Suprapubic skin (tissue), 4 donors: ENCODE measurements around the gene GAS7. TPM values are rescaled to one million over a fixed set of nuclear protein-coding genes. Genes with fewer than 3 reads are reported as not detected.

ENCODE experiments used
- DNase-seq, 2 donors: peaks; one replicate each; pipeline ENCODE4 v3.0.0-alpha.2; 2019; ENCODE audit warnings: low spot score in 2 of 2
- H3K27ac ChIP-seq: fragments of 200-600 bp; sonication (generic); one replicate; pipeline ENCODE4 v1.5.1; 2019
- H3K27me3 ChIP-seq: fragments of 200-600 bp; sonication (generic); one replicate; pipeline ENCODE4 v1.5.1; 2019
- H3K36me3 ChIP-seq: fragments of 200-600 bp; sonication (generic); one replicate; pipeline ENCODE4 v1.5.1; 2019
- H3K4me1 ChIP-seq: fragments of 200-600 bp; sonication (generic); one replicate; pipeline ENCODE4 v1.5.1; 2019
- H3K4me3 ChIP-seq: fragments of 200-600 bp; sonication (generic); one replicate; pipeline ENCODE4 v1.5.1; 2019; ENCODE audit warnings: mild to moderate bottlenecking
- H3K9me3 ChIP-seq: fragments of 200-600 bp; sonication (generic); one replicate; pipeline ENCODE4 v1.5.1; 2019
- CTCF ChIP-seq, 2 donors: fragments of 200-600 bp in 1 of 2; fragments of 450-650 bp in 1 of 2; sonication (generic) in 1 of 2; IDR thresholded peaks; one replicate each; pipeline ENCODE4 v1.5.1; 2016 to 2019; ENCODE audit warnings: antibody characterized with exemption in 2 of 2, mild to moderate bottlenecking in 1 of 2, moderate library complexity in 1 of 2
- EP300 ChIP-seq: sonication (generic); formaldehyde crosslinking; IDR thresholded peaks from one replicate; pipeline ENCODE4 v1.6.1; 2017; ENCODE audit warnings: antibody characterized with exemption
- POLR2A ChIP-seq, 2 donors: fragments of 450-650 bp; IDR thresholded peaks; one replicate each; pipeline ENCODE4 v1.6.1; 2017; ENCODE audit warnings: antibody characterized with exemption in 2 of 2, mild to moderate bottlenecking in 2 of 2, moderate library complexity in 2 of 2
- POLR2AphosphoS5 ChIP-seq, 3 donors: sonication (generic); formaldehyde crosslinking; IDR thresholded peaks; one replicate each; pipeline ENCODE4 v1.6.1; 2017; ENCODE audit warnings: antibody characterized with exemption in 3 of 3
- whole genome bisulfite sequencing: methylation state at CpG from one replicate; pipeline ENCODE4 v1.1.5; 2018; 5-methylcytosine and 5-hydroxymethylcytosine counted together
- total RNA-seq, 4 donors: library from RNA; depleted of rRNA; stranded (reverse); fragments of >200 nt; gene quantifications; one replicate each; pipeline ENCODE4 v1.1.0, GENCODE V29; 2016

The GAS7 gene
- total RNA-seq, 4 donors from 2014 or later: 45.7 to 106 (median 74.2) TPM

GRCh38 chr17:9994761-9995160, 203.6 kb downstream of the GAS7 start:
- no peaks in the 10 kb centered on the region for H3K36me3 ChIP-seq

GRCh38 chr17:9991796-9992195, 206.6 kb downstream of the GAS7 start:
- 91% methylated on average over 6 of the region's 7 CpGs for WGBS
- peak in 1 of 2 donors; percentile 41 for DNase-seq
- Histone ChIP-seq H3K36me3 (no peaks in the 10 kb centered on the region), H3K4me1 (peaks cover 10% of the 10 kb centered on the region), H3K9me3 (no peaks in the 10 kb centered on the region), H3K4me3 (no peak overlapping the region), H3K27ac (no peak overlapping the region), H3K27me3 (no peaks in the 10 kb centered on the region)
- no peak for TF ChIP-seq POLR2A (IDR thresholded peaks at IDR 0.05)
- no peak for TF ChIP-seq EP300
- no peak for TF ChIP-seq CTCF (IDR thresholded peaks at IDR 0.05)
- TF ChIP-seq POLR2AphosphoS5 (IDR thresholded peaks at IDR 0.05): no peak

More at GRCh38 chr17:9994761-9995160, 203.6 kb downstream of the GAS7 start:
- Histone ChIP-seq H3K4me3 (no peak overlapping the region), H3K4me1 (peaks cover 4% of the 10 kb centered on the region), H3K27ac (no peak overlapping the region), H3K9me3 (no peaks in the 10 kb centered on the region), H3K27me3 (no peaks in the 10 kb centered on the region)
- no peak for DNase-seq
- WGBS: 68% methylated on average over 4 of the region's 4 CpGs
- TF ChIP-seq POLR2A (IDR thresholded peaks at IDR 0.05) (no peak), EP300 (no peak), POLR2AphosphoS5 (IDR thresholded peaks at IDR 0.05) (no peak), CTCF (IDR thresholded peaks at IDR 0.05) (no peak)

- TF ChIP-seq EP300: no peak
- no peak for TF ChIP-seq POLR2AphosphoS5 (IDR thresholded peaks at IDR 0.05)
- TF ChIP-seq CTCF (IDR thresholded peaks at IDR 0.05): no peak
- TF ChIP-seq POLR2A (IDR thresholded peaks at IDR 0.05): no peak
- WGBS: 100% methylated on average over 1 of the region's 7 CpGs
- Histone ChIP-seq H3K4me1 (peaks cover 10% of the 10 kb centered on the region), H3K9me3 (no peaks in the 10 kb centered on the region), H3K27ac (peak overlapping the region; percentile 5), H3K27me3 (no peaks in the 10 kb centered on the region), H3K4me3 (no peak overlapping the region), H3K36me3 (no peaks in the 10 kb centered on the region)
- DNase-seq: peak in 1 of 2 donors; percentile 27
These were observed 207.1 kb downstream of the GAS7 start for GRCh38 chr17:9991351-9991750.

GRCh38 chr17:9987779-9988585, 210.4 kb downstream of the GAS7 start:
- Histone ChIP-seq H3K4me3 (no peak overlapping the region), H3K27me3 (no peaks in the 10 kb centered on the region), H3K27ac (no peak overlapping the region), H3K4me1 (peaks cover 10% of the 10 kb centered on the region), H3K36me3 (no peaks in the 10 kb centered on the region), H3K9me3 (no peaks in the 10 kb centered on the region)
- no peak for DNase-seq
- TF ChIP-seq CTCF (IDR thresholded peaks at IDR 0.05) (peak; percentile 70 to 81), POLR2A (IDR thresholded peaks at IDR 0.05) (no peak), POLR2AphosphoS5 (IDR thresholded peaks at IDR 0.05) (no peak)
- 62% methylated on average over 7 of the region's 7 CpGs for WGBS

GRCh38 chr17:9986754-9987382, 211.5 kb downstream of the GAS7 start:
- Histone ChIP-seq H3K4me1 (peaks cover 6% of the 10 kb centered on the region), H3K9me3 (no peaks in the 10 kb centered on the region), H3K36me3 (no peaks in the 10 kb centered on the region), H3K27me3 (no peaks in the 10 kb centered on the region), H3K4me3 (no peak overlapping the region), H3K27ac (no peak overlapping the region)
- no peak for TF ChIP-seq POLR2AphosphoS5 (IDR thresholded peaks at IDR 0.05)
- TF ChIP-seq EP300: no peak
- TF ChIP-seq CTCF (IDR thresholded peaks at IDR 0.05): no peak
- TF ChIP-seq POLR2A (IDR thresholded peaks at IDR 0.05): no peak
- DNase-seq: peak in 1 of 2 donors; percentile 60
- 87% methylated on average over 9 of the region's 9 CpGs for WGBS
